Spleen (tissue), 11 donors: ENCODE measurements around the gene NPHP4. TPM values are rescaled to one million over a fixed set of nuclear protein-coding genes. Genes with fewer than 3 reads are reported as not detected.

Source experiments
- DNase-seq: peaks from one replicate; pipeline ENCODE4 v3.0.0-alpha.2; 2020
- H3K27ac ChIP-seq, 8 donors: fragments of 200-600 bp; sonication (generic) in 7 of 8; 1 replicate in 4 of 8; 2 replicates in 4 of 8; pipeline versions ENCODE4 v1.5.0 to v1.8.0; 2016 to 2021; ENCODE audit warnings: inconsistent platforms in 4 of 8, mild to moderate bottlenecking in 4 of 8, moderate library complexity in 1 of 8
- H3K27me3 ChIP-seq, 7 donors: fragments of 200-600 bp; sonication (generic) in 6 of 7; replicated peaks in 1 of 7; 1 replicate in 4 of 7; 2 replicates in 3 of 7; pipeline versions ENCODE4 v1.5.0 to v1.8.0; 2016 to 2021; ENCODE audit warnings: inconsistent platforms in 3 of 7, mild to moderate bottlenecking in 1 of 7
- H3K36me3 ChIP-seq, 6 donors: fragments of 200-600 bp; sonication (generic) in 5 of 6; 1 replicate in 4 of 6; 2 replicates in 2 of 6; pipeline versions ENCODE4 v1.5.0 to v1.8.0; 2016 to 2021; ENCODE audit warnings: inconsistent platforms in 2 of 6
- H3K4me1 ChIP-seq, 6 donors: fragments of 200-600 bp; sonication (generic) in 5 of 6; 1 replicate in 3 of 6; 2 replicates in 3 of 6; pipeline versions ENCODE4 v1.5.0 to v1.8.0; 2016 to 2021; ENCODE audit warnings: inconsistent platforms in 3 of 6
- H3K4me3 ChIP-seq, 8 donors: fragments of 200-600 bp; sonication (generic) in 7 of 8; 1 replicate in 4 of 8; 2 replicates in 4 of 8; pipeline versions ENCODE4 v1.5.0 to v1.8.0; 2016 to 2021; ENCODE audit warnings: inconsistent platforms in 4 of 8, mild to moderate bottlenecking in 4 of 8, moderate library complexity in 2 of 8
- H3K9me3 ChIP-seq, 8 donors: fragments of 200-600 bp; sonication (generic) in 7 of 8; 1 replicate in 4 of 8; 2 replicates in 4 of 8; pipeline versions ENCODE4 v1.5.0 to v1.8.0; 2016 to 2021; ENCODE audit warnings: inconsistent platforms in 4 of 8
- CTCF ChIP-seq, 11 experiments: fragments of 200-600 bp in 7 of 11; fragments of 450-650 bp in 4 of 11; sonication (generic) in 4 of 11; IDR thresholded peaks in 8 of 11; conservative IDR thresholded peaks in 3 of 11; 1 replicate in 7 of 11; 2 replicates in 4 of 11; pipeline versions ENCODE4 v1.4.0 to v1.8.0; 2016 to 2021; ENCODE audit warnings: antibody characterized with exemption in 11 of 11, inconsistent platforms in 4 of 11, mild to moderate bottlenecking in 1 of 11
- POLR2A ChIP-seq, 3 donors: fragments of 450-650 bp; IDR thresholded peaks; one replicate each; pipeline ENCODE4 v1.5.1; 2017; ENCODE audit warnings: antibody characterized with exemption in 3 of 3, mild to moderate bottlenecking in 1 of 3
- POLR2AphosphoS5 ChIP-seq, 3 donors: sonication (generic); formaldehyde crosslinking; IDR thresholded peaks; one replicate each; pipeline ENCODE4 v1.5.1; 2017; ENCODE audit warnings: antibody characterized with exemption in 3 of 3
- WGBS, 5 donors: extraction: QIAGEN DNeasy Blood & Tissue Kit in 3 of 5; methylation state at CpG; one replicate each; pipeline versions ENCODE4 v1.1.5 to v1.1.7; 2013 to 2018; 5-methylcytosine and 5-hydroxymethylcytosine counted together
- intact Hi-C: fragments of 100-400 bp; cut with DNase I; formaldehyde crosslinking; loops from one replicate; pipeline ENCODE4 v1.15.0; 2023; ENCODE audit warnings: low total_unique reads
- polyA plus RNA-seq, 3 donors: library from polyadenylated mRNA; stranded (reverse); fragments of 200-250 nt; gene quantifications; one replicate each; pipeline ENCODE4 v1.2.1, GENCODE V29; 2013
- total RNA-seq, 7 donors: library from RNA; depleted of rRNA in 3 of 7; stranded (reverse); fragments of >200 nt in 3 of 7; fragmentation: NEBNext Ultra II Directional in 4 of 7; extraction: Animal tissue kit (Norgen Biotek cat#: 25700) in 4 of 7; gene quantifications; one replicate each; pipeline versions ENCODE4 v1.1.0 to v1.2.1, GENCODE V29; 2016 to 2021
- donor health status: healthy with polysubstance abuse.
- donor health status: DM: no; HTN: no; CAD: no; lungs with moderate emphysema.
- donor health status: DM: no; HTN: no; CAD: no.
- donor health status: Bipolar disorder and iron deficiency.
- donor health status: healthy.
- donor health status: DM: no; HTN: no; CAD: no.
- donor health status: DM: yes; HTN: yes; CAD: no.

The NPHP4 gene
- total and polyA plus RNA-seq, 10 donors, result 1.2 to 17.5 (median 9.4) TPM

GRCh38 chr1:5844442-5844841 lies 147.8 kb downstream of the NPHP4 start:
- peaks cover 0 to 63% (median 0%) of the 10 kb centered on the region in 7 donors for H3K27me3 ChIP-seq
- WGBS, 5 donors, result 70 to 84% (median 80%) methylated on average over 14 of the region's 14 CpGs
- TF ChIP-seq POLR2AphosphoS5 (IDR thresholded peaks at IDR 0.05) (no peak), CTCF (IDR thresholded peaks at IDR 0.05 in 8 of 11, conservative IDR thresholded peaks at IDR 0.05 in 3 of 11) (no peak)
- H3K36me3 ChIP-seq, result no peaks in the 10 kb centered on the region
- DNase-seq, result no peak
- H3K4me3 ChIP-seq, result no peak overlapping the region
- no peaks in the 10 kb centered on the region for H3K4me1 ChIP-seq
- no peak overlapping the region for H3K27ac ChIP-seq
- intact Hi-C loops, result no loop called here
- no peaks in the 10 kb centered on the region for H3K9me3 ChIP-seq

- Histone ChIP-seq H3K4me3 (no peak overlapping the region), H3K27ac (no peak overlapping the region), H3K9me3 (no peaks in the 10 kb centered on the region), H3K36me3 (no peaks in the 10 kb centered on the region), H3K4me1 (no peaks in the 10 kb centered on the region), H3K27me3 (peaks cover 0 to 63% (median 0%) of the 10 kb centered on the region in 7 donors)
- WGBS, 5 donors, result 60 to 74% (median 65%) methylated on average over 13 of the region's 13 CpGs
- TF ChIP-seq POLR2A (IDR thresholded peaks at IDR 0.05), result no peak
- no peak for TF ChIP-seq CTCF (IDR thresholded peaks at IDR 0.05 in 8 of 11, conservative IDR thresholded peaks at IDR 0.05 in 3 of 11)
- intact Hi-C loops, result no loop called here
- DNase-seq, result no peak
These were observed 148.6 kb downstream of the NPHP4 start for GRCh38 chr1:5843521-5844096.

GRCh38 chr1:5842679-5843078 lies 149.5 kb downstream of the NPHP4 start:
- no peaks in the 10 kb centered on the region for H3K4me1 ChIP-seq
- H3K4me3 ChIP-seq, result no peak overlapping the region
- H3K9me3 ChIP-seq, result no peaks in the 10 kb centered on the region
- H3K36me3 ChIP-seq, result no peaks in the 10 kb centered on the region
- intact Hi-C loops, result no loop called here
- H3K27ac ChIP-seq, result no peak overlapping the region
- 83 to 88% (median 85%) methylated on average over 12 to 13 of the region's 13 CpGs for WGBS, 5 donors
- TF ChIP-seq POLR2A (IDR thresholded peaks at IDR 0.05) (no peak), CTCF (IDR thresholded peaks at IDR 0.05 in 8 of 11, conservative IDR thresholded peaks at IDR 0.05 in 3 of 11) (no peak), POLR2AphosphoS5 (IDR thresholded peaks at IDR 0.05) (no peak)
- H3K27me3 ChIP-seq, result peaks cover 0 to 62% (median 0%) of the 10 kb centered on the region in 7 donors
- DNase-seq, result no peak

GRCh38 chr1:5840551-5841001 lies 151.6 kb downstream of the NPHP4 start:
- H3K4me1 ChIP-seq, result no peaks in the 10 kb centered on the region
- H3K9me3 ChIP-seq, result no peaks in the 10 kb centered on the region
- H3K27ac ChIP-seq, result no peak overlapping the region
- H3K36me3 ChIP-seq, result no peaks in the 10 kb centered on the region
- intact Hi-C loops, result no loop called here
- WGBS, 5 donors, result 79 to 89% (median 80%) methylated on average over 14 to 16 of the region's 16 CpGs
- DNase-seq, result no peak
- TF ChIP-seq CTCF (IDR thresholded peaks at IDR 0.05 in 8 of 11, conservative IDR thresholded peaks at IDR 0.05 in 3 of 11) (no peak), POLR2AphosphoS5 (IDR thresholded peaks at IDR 0.05) (no peak), POLR2A (IDR thresholded peaks at IDR 0.05) (no peak)
- peaks cover 0 to 62% (median 4%) of the 10 kb centered on the region in 7 donors for H3K27me3 ChIP-seq
- no peak overlapping the region for H3K4me3 ChIP-seq
